Tibial artery (tissue), 4 donors: Measurements from ENCODE around the gene SYTL5.

Source experiments
- DNase-seq, 2 donors: peaks; one replicate each; pipeline ENCODE4 v3.0.0-alpha.2; 2019
- H3K27ac ChIP-seq, 2 donors: fragments of 200-600 bp; sonication (generic) in 1 of 2; 1 replicate in 1 of 2; 2 replicates in 1 of 2; pipeline ENCODE4 v1.5.1; 2018 to 2019; ENCODE audit warnings: mild to moderate bottlenecking in 1 of 2
- H3K27me3 ChIP-seq, 2 donors: fragments of 200-600 bp; sonication (generic) in 1 of 2; one replicate each; pipeline versions ENCODE4 v1.5.1 to v1.6.0; 2016 to 2019
- H3K36me3 ChIP-seq, 3 donors: fragments of 200-600 bp; sonication (generic) in 2 of 3; one replicate each; pipeline ENCODE4 v1.5.1; 2016 to 2019; ENCODE audit warnings: mild to moderate bottlenecking in 2 of 3
- H3K4me1 ChIP-seq, 4 donors: fragments of 200-600 bp; sonication (generic) in 2 of 4; 1 replicate in 3 of 4; 2 replicates in 1 of 4; pipeline ENCODE4 v1.5.1; 2016 to 2019
- H3K4me3 ChIP-seq, 2 donors: fragments of 200-600 bp; sonication (generic) in 1 of 2; 1 replicate in 1 of 2; 2 replicates in 1 of 2; pipeline ENCODE4 v1.5.1; 2018 to 2019; ENCODE audit warnings: mild to moderate bottlenecking in 2 of 2
- H3K9me3 ChIP-seq, 3 donors: fragments of 200-600 bp; sonication (generic) in 1 of 3; one replicate each; pipeline ENCODE4 v1.5.1; 2016 to 2019
- CTCF ChIP-seq, 2 experiments: fragments of 200-600 bp in 1 of 2; fragments of 450-650 bp in 1 of 2; IDR thresholded peaks; one replicate each; pipeline ENCODE4 v1.5.1; 2017 to 2019; ENCODE audit warnings: antibody characterized with exemption in 2 of 2, mild to moderate bottlenecking in 1 of 2, moderate library complexity in 1 of 2
- intact Hi-C: fragments of 100-400 bp; cut with DNase I; formaldehyde crosslinking; loops from one replicate; pipeline ENCODE4 v1.15.0; 2023; ENCODE audit warnings: low total_unique reads

SYTL5 gene

GRCh38 chrX:38061335-38061734, 55.0 kb downstream of the SYTL5 start:
- no peaks in the 10 kb centered on the region for H3K4me1 ChIP-seq
- H3K9me3 ChIP-seq, result no peaks in the 10 kb centered on the region
- no peaks in the 10 kb centered on the region for H3K36me3 ChIP-seq
- no peak overlapping the region for H3K27ac ChIP-seq
- DNase-seq, result no peak
- TF ChIP-seq CTCF (IDR thresholded peaks at IDR 0.05), result no peak
- H3K4me3 ChIP-seq, result no peak overlapping the region
- no peaks in the 10 kb centered on the region for H3K27me3 ChIP-seq
- intact Hi-C loops, result no loop called here

GRCh38 chrX:38066934-38067333, 60.6 kb downstream of the SYTL5 start:
- Histone ChIP-seq H3K27me3 (no peaks in the 10 kb centered on the region), H3K9me3 (no peaks in the 10 kb centered on the region), H3K4me3 (no peak overlapping the region), H3K4me1 (no peaks in the 10 kb centered on the region), H3K27ac (no peak overlapping the region), H3K36me3 (no peaks in the 10 kb centered on the region)
- no peak for TF ChIP-seq CTCF (IDR thresholded peaks at IDR 0.05)
- intact Hi-C loops, result no loop called here
- no peak for DNase-seq

- Histone ChIP-seq H3K4me1 (no peaks in the 10 kb centered on the region), H3K4me3 (no peak overlapping the region), H3K27me3 (no peaks in the 10 kb centered on the region), H3K27ac (no peak overlapping the region), H3K9me3 (no peaks in the 10 kb centered on the region), H3K36me3 (no peaks in the 10 kb centered on the region)
- TF ChIP-seq CTCF (IDR thresholded peaks at IDR 0.05), result no peak
- no peak for DNase-seq
- intact Hi-C loops, result no loop called here
Observed at GRCh38 chrX:38069273-38069672, 62.9 kb downstream of the SYTL5 start.

- TF ChIP-seq CTCF (IDR thresholded peaks at IDR 0.05), result no peak
- no peak for DNase-seq
- Histone ChIP-seq H3K36me3 (no peaks in the 10 kb centered on the region), H3K4me3 (no peak overlapping the region), H3K4me1 (no peaks in the 10 kb centered on the region), H3K27ac (no peak overlapping the region), H3K27me3 (no peaks in the 10 kb centered on the region), H3K9me3 (no peaks in the 10 kb centered on the region)
- intact Hi-C loops, result no loop called here
Observed at GRCh38 chrX:38069991-38070390, 63.6 kb downstream of the SYTL5 start.

GRCh38 chrX:38079463-38079862, 73.1 kb downstream of the SYTL5 start:
- H3K27me3 ChIP-seq, result no peaks in the 10 kb centered on the region
- no peak overlapping the region for H3K4me3 ChIP-seq
- no peaks in the 10 kb centered on the region for H3K36me3 ChIP-seq
- no peak for DNase-seq
- TF ChIP-seq CTCF (IDR thresholded peaks at IDR 0.05), result no peak
- no peaks in the 10 kb centered on the region for H3K9me3 ChIP-seq
- no peaks in the 10 kb centered on the region for H3K4me1 ChIP-seq
- intact Hi-C loops, result no loop called here
- H3K27ac ChIP-seq, result no peak overlapping the region

GRCh38 chrX:38080808-38081207, 74.5 kb downstream of the SYTL5 start:
- DNase-seq, result no peak
- Histone ChIP-seq H3K27me3 (no peaks in the 10 kb centered on the region), H3K27ac (no peak overlapping the region), H3K4me1 (no peaks in the 10 kb centered on the region), H3K4me3 (no peak overlapping the region), H3K9me3 (no peaks in the 10 kb centered on the region), H3K36me3 (no peaks in the 10 kb centered on the region)
- TF ChIP-seq CTCF (IDR thresholded peaks at IDR 0.05), result no peak
- intact Hi-C loops, result no loop called here
